H1 (cell line): ENCODE data around the gene PLD3. TPM values are rescaled to one million over a fixed set of nuclear protein-coding genes. Genes with fewer than 3 reads are reported as not detected.

ENCODE experiments used
- CTCF ChIA-PET: fragments of 300-600 bp; sonication (Branson Sonifier 250); formaldehyde crosslinking; loops from one replicate; lab custom pipeline; 2021; ENCODE audit not compliant: partially characterized antibody; lab: Charles Lee
- POLR2A ChIA-PET: fragments of 300-600 bp; sonication (Branson Sonifier 250); formaldehyde crosslinking; loops from one replicate; lab custom pipeline; 2021; ENCODE audit warnings: inconsistent platforms; ENCODE audit not compliant: partially characterized antibody; lab: Charles Lee
- DNase-seq, 2 experiments: peaks; one replicate each; pipeline versions ENCODE4 v3.0.0 to v3.0.0-alpha.2; 2010 to 2022; ENCODE audit warnings: low spot score in 2 of 2, low read depth in 1 of 2, mixed read lengths in 1 of 2
- FAIRE-seq: peaks from 2 replicates; lab custom pipeline; 2011; peaks lifted over from hg19 to GRCh38; lab: Jason Lieb, UNC
- H2AFZ ChIP-seq: 2 replicates; pipeline ENCODE4 v1.8.1; 2012; ENCODE audit warnings: low read length, inconsistent platforms
- H2AK5ac ChIP-seq: 2 replicates; pipeline ENCODE4 v1.6.1; 2013; ENCODE audit warnings: low read depth, low read length
- H2BK120ac ChIP-seq: replicated peaks from 2 replicates; pipeline ENCODE3; 2013; ENCODE audit warnings: low read depth, low read length, inconsistent platforms
- H2BK12ac ChIP-seq: 2 replicates; pipeline ENCODE4 v1.6.1; 2013; ENCODE audit warnings: low read depth, low read length
- H2BK15ac ChIP-seq: 2 replicates; pipeline ENCODE4 v1.6.1; 2013; ENCODE audit warnings: low read length
- H2BK20ac ChIP-seq: 2 replicates; pipeline ENCODE4 v1.6.1; 2013; ENCODE audit warnings: low read length
- H2BK5ac ChIP-seq: 2 replicates; pipeline ENCODE4 v1.6.1; 2013; ENCODE audit warnings: low read depth, low read length
- H3K14ac ChIP-seq: 2 replicates; pipeline ENCODE4 v1.6.1; 2013; ENCODE audit warnings: inconsistent platforms; ENCODE audit not compliant: insufficient read length
- H3K18ac ChIP-seq: 2 replicates; pipeline ENCODE4 v1.6.1; 2013; ENCODE audit warnings: low read length; ENCODE audit errors: extremely low read depth
- H3K23ac ChIP-seq: 2 replicates; pipeline ENCODE4 v1.6.1; 2013; ENCODE audit warnings: inconsistent platforms; ENCODE audit not compliant: insufficient read length
- H3K23me2 ChIP-seq: 2 replicates; pipeline ENCODE4 v1.6.1; 2013; ENCODE audit warnings: low read depth, low read length
- H3K27ac ChIP-seq: 2 replicates; pipeline ENCODE4 v1.6.1; 2011; ENCODE audit warnings: low read depth, low read length, inconsistent platforms
- H3K27me3 ChIP-seq, 4 experiments: replicated peaks in 1 of 4; 1 replicate in 1 of 4; 2 replicates in 3 of 4; pipeline versions ENCODE4 v1.6.1 to v1.8.1; 2011 to 2013; ENCODE audit warnings: low read length in 3 of 4, mild to moderate bottlenecking in 3 of 4, inconsistent platforms in 2 of 4, mixed read lengths in 2 of 4, moderate library complexity in 1 of 4; ENCODE audit not compliant: control insufficient read depth in 3 of 4, insufficient read depth in 3 of 4; ENCODE audit errors: extremely low read depth in 1 of 4
- H3K36me3 ChIP-seq, 4 experiments: 2 replicates each; pipeline versions ENCODE4 v1.6.1 to v1.8.1; 2011 to 2013; ENCODE audit warnings: mild to moderate bottlenecking in 4 of 4, low read length in 3 of 4, moderate library complexity in 2 of 4, control low read depth in 1 of 4, inconsistent platforms in 1 of 4; ENCODE audit not compliant: insufficient read depth in 4 of 4, control insufficient read depth in 2 of 4
- H3K4ac ChIP-seq: replicated peaks from 2 replicates; pipeline ENCODE3; 2013; ENCODE audit warnings: low read length, low read depth, mixed read lengths, inconsistent platforms; ENCODE audit not compliant: insufficient read length
- H3K4me1 ChIP-seq, 4 experiments: replicated peaks in 1 of 4; 1 replicate in 1 of 4; 2 replicates in 3 of 4; pipeline versions ENCODE4 v1.6.1 to v1.8.1; 2011 to 2013; ENCODE audit warnings: low read length in 3 of 4, inconsistent platforms in 2 of 4, mixed read lengths in 1 of 4; ENCODE audit not compliant: insufficient read depth in 4 of 4, control insufficient read depth in 3 of 4
- H3K4me2 ChIP-seq, 2 experiments: 2 replicates each; pipeline versions ENCODE4 v1.6.1 to v1.8.1; 2011 to 2013; ENCODE audit warnings: low read depth in 2 of 2, low read length in 2 of 2, control low read depth in 1 of 2, inconsistent platforms in 1 of 2, mild to moderate bottlenecking in 1 of 2; ENCODE audit not compliant: insufficient read depth in 1 of 2
- H3K4me3 ChIP-seq, 4 experiments: fragments of 200-600, 300-600 bp in 1 of 4; sonication (generic), shearing (Covaris generic), sonication (Bioruptor Twin) in 1 of 4; 2 replicates each; pipeline versions ENCODE4 v1.5.1 to v1.8.1; 2011 to 2016; ENCODE audit warnings: low read length in 4 of 4, low read depth in 3 of 4, control low read depth in 2 of 4, inconsistent platforms in 2 of 4, mild to moderate bottlenecking in 2 of 4, mixed read lengths in 1 of 4, moderate library complexity in 1 of 4; ENCODE audit not compliant: insufficient read depth in 2 of 4; ENCODE audit errors: extremely low read depth in 1 of 4
- H3K56ac ChIP-seq: replicated peaks from 2 replicates; pipeline ENCODE3; 2013; ENCODE audit warnings: low read depth, mild to moderate bottlenecking, mixed read lengths, low read length, inconsistent platforms; ENCODE audit not compliant: insufficient read length
- H3K79me1 ChIP-seq: 2 replicates; pipeline ENCODE4 v1.6.1; 2013; ENCODE audit warnings: low read depth, low read length, control low read depth
- H3K79me2 ChIP-seq, 2 experiments: 2 replicates each; pipeline versions ENCODE4 v1.6.1 to v1.8.1; 2012 to 2013; ENCODE audit warnings: low read length in 2 of 2, mild to moderate bottlenecking in 2 of 2, inconsistent platforms in 1 of 2; ENCODE audit not compliant: insufficient read depth in 2 of 2, control insufficient read depth in 1 of 2
- H3K9ac ChIP-seq, 4 experiments: replicated peaks in 1 of 4; 1 replicate in 1 of 4; 2 replicates in 3 of 4; pipeline versions ENCODE4 v1.6.1 to v1.8.1; 2011 to 2013; ENCODE audit warnings: low read depth in 3 of 4, low read length in 3 of 4, control low read depth in 2 of 4, mild to moderate bottlenecking in 2 of 4, moderate library complexity in 2 of 4, inconsistent platforms in 1 of 4; ENCODE audit errors: extremely low read depth in 1 of 4
- H3K9me3 ChIP-seq, 2 experiments: 2 replicates each; pipeline versions ENCODE4 v1.6.1 to v1.8.1; 2012 to 2013; ENCODE audit warnings: mild to moderate bottlenecking in 2 of 2, moderate library complexity in 2 of 2, control low read depth in 1 of 2, inconsistent platforms in 1 of 2, low read depth in 1 of 2, low read length in 1 of 2, mixed read lengths in 1 of 2; ENCODE audit not compliant: insufficient read depth in 2 of 2
- H4K20me1 ChIP-seq, 2 experiments: replicated peaks in 1 of 2; 2 replicates each; pipeline versions ENCODE3 to v1.8.1; 2011 to 2013; ENCODE audit warnings: inconsistent platforms in 2 of 2, low read length in 2 of 2, mild to moderate bottlenecking in 1 of 2; ENCODE audit not compliant: insufficient read depth in 2 of 2, control insufficient read depth in 1 of 2
- H4K5ac ChIP-seq: 2 replicates; pipeline ENCODE4 v1.6.1; 2013; ENCODE audit warnings: low read length, low read depth, mixed read lengths, inconsistent platforms; ENCODE audit not compliant: insufficient read length
- H4K8ac ChIP-seq: 2 replicates; pipeline ENCODE4 v1.8.0; 2013; ENCODE audit warnings: mild to moderate bottlenecking, moderate library complexity, low read length, inconsistent platforms; ENCODE audit not compliant: insufficient read depth; ENCODE audit errors: extremely low read depth
- H4K91ac ChIP-seq: replicated peaks from 2 replicates; pipeline ENCODE3; 2013; ENCODE audit warnings: low read length, mixed read lengths, inconsistent platforms; ENCODE audit not compliant: insufficient read length
- BCL11A ChIP-seq, 2 experiments: IDR thresholded peaks; one replicate each; pipeline ENCODE4 v1.6.1; 2011; ENCODE audit warnings: low read depth in 2 of 2, low read length in 2 of 2, mild to moderate bottlenecking in 2 of 2
- EP300 ChIP-seq, 2 experiments: IDR thresholded peaks; 1 replicate in 1 of 2; 2 replicates in 1 of 2; pipeline ENCODE4 v1.6.1; 2011 to 2012; ENCODE audit warnings: low read depth in 2 of 2, low read length in 2 of 2, mild to moderate bottlenecking in 2 of 2, borderline replicate concordance in 1 of 2, inconsistent platforms in 1 of 2, moderate library complexity in 1 of 2
- HDAC2 ChIP-seq, 2 experiments: fragments of 300-600 bp in 1 of 2; sonication (generic) in 1 of 2; IDR thresholded peaks; 2 replicates each; pipeline ENCODE4 v1.6.1; 2011 to 2012; ENCODE audit warnings: low read depth in 2 of 2, low read length in 2 of 2, mild to moderate bottlenecking in 2 of 2, moderate library complexity in 2 of 2, borderline replicate concordance in 1 of 2, inconsistent platforms in 1 of 2
- POLR2A ChIP-seq, 2 experiments: IDR thresholded peaks; 1 replicate in 1 of 2; 2 replicates in 1 of 2; pipeline ENCODE4 v1.6.1; 2011; ENCODE audit warnings: low read depth in 2 of 2, low read length in 2 of 2, mild to moderate bottlenecking in 2 of 2; ENCODE audit errors: control extremely low read depth in 1 of 2
- SRF ChIP-seq: IDR thresholded peaks from 2 replicates; pipeline ENCODE4 v1.6.1; 2011; ENCODE audit warnings: mild to moderate bottlenecking, low read depth, low read length, moderate library complexity
- TAF1 ChIP-seq: IDR thresholded peaks from 2 replicates; pipeline ENCODE4 v1.6.1; 2011; ENCODE audit warnings: mild to moderate bottlenecking, low read depth, low read length
- TBP ChIP-seq: IDR thresholded peaks from 2 replicates; pipeline ENCODE4 v1.6.1; 2011; ENCODE audit warnings: low read depth, low read length, improper control_type of control experiment
- TCF12 ChIP-seq: IDR thresholded peaks from 2 replicates; pipeline ENCODE4 v1.6.1; 2011; ENCODE audit warnings: low read depth, mild to moderate bottlenecking, low read length
- TEAD4 ChIP-seq: IDR thresholded peaks from 2 replicates; pipeline ENCODE4 v1.6.1; 2012; ENCODE audit warnings: low read depth, low read length, inconsistent platforms, mixed read lengths
- YY1 ChIP-seq: IDR thresholded peaks from 2 replicates; pipeline ENCODE4 v1.6.1; 2011; ENCODE audit warnings: low read depth, mild to moderate bottlenecking, low read length
- WGBS, 2 experiments: shearing (Covaris generic) in 1 of 2; methylation state at CpG; one replicate each; pipeline versions ENCODE4 v1.1.6 to v1.1.7; 2013 to 2015; ENCODE audit warnings: low lambda C conversion rate in 2 of 2, mixed read lengths in 2 of 2, inconsistent platforms in 1 of 2, low coverage in 1 of 2, missing lambda C conversion rate in 1 of 2; ENCODE audit not compliant: insufficient replicate concordance in 2 of 2, insufficient coverage in 1 of 2, insufficient read length in 1 of 2; ENCODE audit errors: extremely low coverage in 1 of 2, missing lambda C conversion rate in 1 of 2; 5-methylcytosine and 5-hydroxymethylcytosine counted together
- polyA plus RNA-seq, 7 experiments: library from polyadenylated mRNA; depleted of rRNA in 3 of 7; stranded (reverse) in 5 of 7; unstranded in 2 of 7; fragments of >200 nt in 5 of 7; fragments of 200-250 nt in 2 of 7; gene quantifications; 1 replicate in 5 of 7; 2 replicates in 1 of 7; 4 replicates in 1 of 7; pipeline versions ENCODE4 v1.2.1 to v1.2.3, GENCODE V29; 2011 to 2013; ENCODE audit warnings: missing spikeins in 2 of 7, mixed read lengths in 2 of 7
- total RNA-seq: library from RNA; stranded (reverse); fragmentation: NEBNext Ultra II Directional; extraction: Animal tissue kit (Norgen Biotek cat#: 25700); gene quantifications from 2 replicates; pipeline ENCODE4 v1.2.1, GENCODE V29; 2021
- TF ChIP-seq, protein P1 (sequence below): IDR thresholded peaks from 2 replicates; pipeline ENCODE4 v1.6.1; 2012; ENCODE audit warnings: inconsistent platforms

Gene PLD3
- total and polyA plus RNA-seq, 2 of the 8 experiments (the other 6 are each of a cell fraction or from before 2014, with no cell fraction given), result 180 to 543 TPM

DNA sequence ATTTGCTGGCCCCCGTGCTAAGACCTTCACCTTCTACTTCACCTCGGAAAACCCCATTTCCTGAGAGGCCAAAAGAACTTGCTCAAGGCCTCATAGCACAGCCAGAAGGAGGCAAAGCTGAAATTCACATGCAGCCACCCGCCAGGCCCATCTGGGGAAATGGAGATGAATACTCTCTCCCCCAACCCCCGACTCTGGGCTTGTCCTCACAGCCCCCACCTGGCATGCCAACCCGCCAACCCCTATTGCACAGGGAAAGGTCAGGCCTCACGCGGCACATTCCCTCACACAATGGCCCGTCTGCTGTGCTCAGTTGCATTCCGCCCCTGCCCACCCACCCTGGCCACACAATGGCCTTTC is 61.5 kb downstream of the PLD3 start:
- Histone ChIP-seq H3K9me3 (no peaks in the 10 kb centered on the region), H3K27ac (peak overlapping the region; percentile 53; the same call in 1 of the 2 replicates), H4K91ac (peak overlapping the region; percentile 80), H3K4me1 (peaks cover 7 to 24% (median 13%) of the 10 kb centered on the region in 4 experiments), H3K4me3 (no peak overlapping the region; a peak in 1 of 8 replicates), H3K56ac (no peak overlapping the region), H3K27me3 (no peaks in the 10 kb centered on the region), H3K79me1 (no peaks in the 10 kb centered on the region), H2AK5ac (no peak overlapping the region), H2BK5ac (peak overlapping the region; percentile 48; the same call in 1 of the 2 replicates), H4K8ac (peak overlapping the region; percentile 57; the same call in 1 of the 2 replicates), H3K36me3 (no peaks in the 10 kb centered on the region), H2AFZ (0 out of 2 replicates have a peak overlapping the region, but pooled peaks have one; percentile 5), H2BK20ac (no peak overlapping the region), H3K4ac (no peak overlapping the region), H3K23ac (no peak overlapping the region), H2BK120ac (peak overlapping the region; percentile 82), H3K18ac (peak overlapping the region; percentile 1; the same call in 1 of the 2 replicates), H2BK15ac (peak overlapping the region; percentile 61; the same call in 1 of the 2 replicates), H3K4me2 (peak overlapping the region in 1 of 2 experiments; percentile 30; a peak in 1 of 4 replicates), H3K23me2 (0 out of 2 replicates have a peak, but pooled peaks cover 2% of the 10 kb centered on the region), H3K14ac (no peak overlapping the region), H2BK12ac (0 out of 2 replicates have a peak overlapping the region, but pooled peaks have one; percentile 68), H3K79me2 (no peaks in the 10 kb centered on the region), H3K9ac (no peak overlapping the region), H4K5ac (peak overlapping the region; percentile 25), H4K20me1 (no peaks in the 10 kb centered on the region)
- ChIA-PET POLR2A (interaction anchor here (1.6 to 6.4 kb wide), 7 partner anchors 8 to 307 kb away, joined by 3 to 27 read pairs (median 8); partner anchors contain the start of genes COQ8B, ITPKC, SERTAD1 and SERTAD3), CTCF (interaction anchor here (1.7 to 5.1 kb wide), 3 partner anchors 10 to 105 kb away, joined by 3 to 41 read pairs (median 8); no protein-coding TSS in a partner anchor)
- FAIRE-seq (no peak), DNase-seq (no peak)
- WGBS, 2 experiments, result 52% methylated on average over 7 of the region's 9 CpGs; no CpG with 5 or more reads in 1 of the 2 experiments
- TF ChIP-seq TEAD4 (peak; percentile 67; the same call in 1 of the 2 replicates), YY1 (peak; percentile 33; the same call in 1 of the 2 replicates), TAF1 (0 out of 2 replicates have a peak, but pooled peaks have one; percentile 43), TCF12 (peak; percentile 64; the same call in 1 of the 2 replicates), SRF (no peak), EP300 (IDR thresholded peaks at IDR 0.05; ENCODE audit: borderline replicate concordance in 1 of 2, low read depth in 2 of 2, low read length in 2 of 2) (peak in 1 of 2 experiments; percentile 70; a peak in 1 of 3 replicates), BCL11A (IDR thresholded peaks at IDR 0.05; ENCODE audit: low read depth in 2 of 2, low read length in 2 of 2) (no peak), TBP (no peak), POLR2A (IDR thresholded peaks at IDR 0.05; ENCODE audit: control extremely low read depth in 1 of 2, low read depth in 2 of 2, low read length in 2 of 2) (peak in 1 of 2 experiments; percentile 58; a peak in 1 of 3 replicates), HDAC2 (IDR thresholded peaks at IDR 0.05; ENCODE audit: borderline replicate concordance in 1 of 2, low read depth in 2 of 2, low read length in 2 of 2) (no peak)
- TF ChIP-seq, protein P1, sequence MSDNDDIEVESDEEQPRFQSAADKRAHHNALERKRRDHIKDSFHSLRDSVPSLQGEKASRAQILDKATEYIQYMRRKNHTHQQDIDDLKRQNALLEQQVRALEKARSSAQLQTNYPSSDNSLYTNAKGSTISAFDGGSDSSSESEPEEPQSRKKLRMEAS, result peak; percentile 46
